Measurements from ENCODE around the gene BNIP2.

BNIP2 gene

DNA sequence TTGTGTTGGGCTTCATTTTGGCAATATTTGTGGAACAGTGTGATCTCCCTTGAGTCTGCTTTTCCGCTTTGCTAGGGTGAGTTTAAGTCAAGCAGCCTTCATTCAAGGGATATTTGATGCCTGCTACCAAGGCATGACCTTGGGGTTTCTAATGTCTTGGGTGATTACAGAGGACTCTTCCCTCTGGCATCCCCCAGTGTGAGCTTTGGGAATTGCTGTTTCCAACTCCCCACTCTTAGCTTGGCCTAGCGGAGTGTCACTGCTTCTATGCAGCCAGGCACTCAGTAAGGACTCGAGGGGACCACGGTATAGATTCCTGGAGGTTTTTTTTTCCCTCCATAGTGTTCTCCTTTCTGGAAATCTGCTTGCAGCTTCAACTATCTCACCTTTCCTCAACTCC, 56.4 kb downstream of the BNIP2 start:
- DNase-seq (ENCODE audit: low spot score): peak; percentile 11

DNA sequence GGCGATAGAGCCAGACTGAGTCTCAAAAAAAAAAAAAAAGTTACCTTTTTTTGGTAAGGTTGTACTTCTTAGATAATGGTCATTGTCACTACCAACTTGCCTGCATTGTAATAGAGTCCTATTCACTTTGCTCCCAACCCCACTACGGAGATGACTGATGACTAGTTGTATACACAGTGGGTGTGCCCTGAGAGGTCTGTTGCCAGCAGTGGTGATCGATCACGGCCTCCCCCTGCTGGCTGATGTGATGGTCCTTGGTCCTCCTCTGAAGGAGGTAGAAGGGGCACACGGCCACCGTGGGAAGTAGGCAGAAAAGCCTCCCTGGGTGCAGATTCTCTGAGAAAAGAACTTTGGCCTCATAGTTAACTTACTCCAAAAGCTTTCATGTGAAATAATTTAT, 66.8 kb downstream of the BNIP2 start:
- DNase-seq (ENCODE audit: low spot score): peak; percentile 62

DNA sequence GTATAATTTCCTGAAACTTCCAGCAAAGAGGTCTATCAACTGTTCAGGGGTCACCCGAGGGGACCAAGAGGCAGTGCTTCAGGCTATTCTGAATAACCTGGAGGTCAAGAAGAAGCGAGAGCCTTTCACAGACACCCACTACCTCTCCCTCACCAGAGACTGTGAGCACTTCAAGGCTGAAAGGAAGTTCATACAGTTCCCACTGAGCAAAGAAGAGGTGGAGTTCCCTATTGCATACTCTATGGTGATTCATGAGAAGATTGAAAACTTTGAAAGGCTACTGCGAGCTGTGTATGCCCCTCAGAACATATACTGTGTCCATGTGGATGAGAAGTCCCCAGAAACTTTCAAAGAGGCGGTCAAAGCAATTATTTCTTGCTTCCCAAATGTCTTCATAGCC, 70.7 kb downstream of the BNIP2 start:
- DNase-seq (ENCODE audit: low spot score): no peak

DNA sequence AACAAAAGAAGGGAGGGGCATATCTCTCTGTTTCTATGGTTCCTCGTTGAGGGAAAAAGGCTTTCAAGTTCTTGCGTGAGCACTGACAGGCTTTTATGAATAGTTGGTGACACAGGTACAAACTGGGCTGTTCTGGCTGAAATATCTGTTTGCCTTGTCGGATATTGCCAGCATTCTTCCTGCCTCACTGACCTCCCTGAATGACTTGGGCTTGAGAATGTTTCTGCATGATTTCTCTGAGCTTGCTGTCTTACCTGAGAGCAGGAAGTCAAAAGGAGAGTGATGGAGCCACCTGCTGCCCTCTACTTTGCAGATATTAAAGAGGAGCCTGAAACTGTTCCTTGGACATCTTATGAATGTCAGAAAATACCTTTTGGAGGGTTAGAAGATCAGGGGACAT, 72.7 kb downstream of the BNIP2 start:
- no peak for DNase-seq (ENCODE audit: low spot score)

DNA sequence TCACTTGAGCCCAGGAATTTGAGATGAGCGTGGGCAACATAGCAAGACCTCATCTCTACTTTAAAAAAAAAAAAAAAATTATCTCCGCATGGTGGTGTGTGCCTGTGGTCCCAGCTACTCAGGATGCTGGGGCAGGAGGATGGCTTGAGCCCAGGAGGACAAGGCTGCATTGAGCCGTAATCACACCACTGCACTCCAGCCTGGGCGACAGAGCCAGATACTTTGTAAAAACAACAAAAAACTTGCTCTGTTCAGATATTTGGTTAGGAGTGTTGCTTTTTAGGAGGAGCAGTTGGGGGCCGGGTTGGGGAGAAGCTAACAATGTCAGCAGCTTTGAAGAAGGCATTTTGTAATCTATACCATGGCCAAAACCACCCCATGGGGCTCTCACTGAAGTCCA, 73.5 kb downstream of the BNIP2 start:
- no peak for DNase-seq (ENCODE audit: low spot score)

DNA sequence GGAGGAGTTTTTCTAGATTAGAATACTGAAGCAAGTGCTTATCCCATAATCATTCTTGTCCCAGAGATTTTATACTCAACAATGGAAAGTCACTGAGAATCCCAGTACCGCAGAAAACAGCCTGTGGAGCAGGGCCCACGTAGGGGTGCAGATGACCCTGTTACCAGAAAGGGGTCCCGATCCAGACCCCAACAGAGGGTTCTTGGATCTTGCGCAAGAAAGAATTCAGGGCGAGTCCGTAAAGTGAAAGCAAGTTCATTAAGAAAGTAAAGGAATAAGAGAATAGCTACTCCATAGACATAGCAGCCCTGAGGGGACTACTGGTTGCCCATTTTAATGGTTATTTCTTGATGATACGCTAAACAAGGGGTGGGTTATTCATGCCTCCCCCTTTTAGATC, 75.0 kb downstream of the BNIP2 start:
- no peak for DNase-seq (ENCODE audit: low spot score)

DNA sequence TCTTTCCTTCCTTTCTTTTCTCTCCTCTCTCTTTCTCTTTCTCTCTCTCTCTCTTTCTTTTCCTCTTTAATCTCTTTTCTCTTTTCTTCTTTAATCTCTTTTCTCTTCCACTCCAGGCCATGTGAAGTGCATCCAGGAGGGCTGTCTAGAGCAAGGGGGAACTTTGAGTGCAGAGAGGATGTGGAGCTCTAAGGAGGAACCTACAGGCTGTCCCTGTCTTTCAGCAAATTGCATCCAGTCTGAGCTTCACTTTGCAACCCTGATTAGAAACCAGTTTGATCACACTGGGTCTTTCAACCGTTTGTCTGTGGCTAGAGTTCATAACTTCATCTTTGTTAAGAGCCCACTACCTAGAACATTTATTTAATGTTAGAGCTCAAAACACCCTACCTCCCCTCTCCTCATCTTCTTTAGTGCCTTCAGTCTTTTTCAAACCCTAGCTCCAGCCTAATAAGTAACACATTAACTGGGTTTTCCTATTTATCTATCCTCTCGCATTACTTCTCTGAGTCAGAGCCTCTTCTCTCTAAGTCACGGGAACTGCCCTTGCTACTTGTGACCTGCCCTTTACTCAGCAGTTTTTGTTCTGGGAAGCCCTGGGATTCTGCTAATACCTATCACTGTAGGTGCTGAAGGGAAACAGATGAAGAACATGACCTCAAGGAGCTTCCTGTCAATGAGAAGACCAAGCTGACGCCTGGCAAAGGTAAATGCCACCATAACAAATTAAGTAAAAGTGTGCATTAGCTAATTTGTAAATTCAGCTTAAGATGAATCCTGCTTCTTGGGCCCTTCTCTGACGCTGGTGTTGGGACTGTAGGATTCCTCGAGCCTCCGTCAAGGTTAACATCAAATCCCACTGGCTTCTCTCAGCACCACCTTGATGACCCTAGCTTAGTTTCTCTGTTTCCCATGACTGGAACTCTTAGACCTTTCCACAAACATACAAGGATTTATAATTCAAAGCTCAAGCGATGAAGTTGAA, 77.6 kb downstream of the BNIP2 start, which contains the start of gene GCNT3:
GCNT3 (plus strand) TSS at position 508 of the 985 bp plus-strand sequence. CDS start 6,456 bp downstream, outside the sequence.
- DNase-seq (ENCODE audit: low spot score): peak; percentile 30

DNA sequence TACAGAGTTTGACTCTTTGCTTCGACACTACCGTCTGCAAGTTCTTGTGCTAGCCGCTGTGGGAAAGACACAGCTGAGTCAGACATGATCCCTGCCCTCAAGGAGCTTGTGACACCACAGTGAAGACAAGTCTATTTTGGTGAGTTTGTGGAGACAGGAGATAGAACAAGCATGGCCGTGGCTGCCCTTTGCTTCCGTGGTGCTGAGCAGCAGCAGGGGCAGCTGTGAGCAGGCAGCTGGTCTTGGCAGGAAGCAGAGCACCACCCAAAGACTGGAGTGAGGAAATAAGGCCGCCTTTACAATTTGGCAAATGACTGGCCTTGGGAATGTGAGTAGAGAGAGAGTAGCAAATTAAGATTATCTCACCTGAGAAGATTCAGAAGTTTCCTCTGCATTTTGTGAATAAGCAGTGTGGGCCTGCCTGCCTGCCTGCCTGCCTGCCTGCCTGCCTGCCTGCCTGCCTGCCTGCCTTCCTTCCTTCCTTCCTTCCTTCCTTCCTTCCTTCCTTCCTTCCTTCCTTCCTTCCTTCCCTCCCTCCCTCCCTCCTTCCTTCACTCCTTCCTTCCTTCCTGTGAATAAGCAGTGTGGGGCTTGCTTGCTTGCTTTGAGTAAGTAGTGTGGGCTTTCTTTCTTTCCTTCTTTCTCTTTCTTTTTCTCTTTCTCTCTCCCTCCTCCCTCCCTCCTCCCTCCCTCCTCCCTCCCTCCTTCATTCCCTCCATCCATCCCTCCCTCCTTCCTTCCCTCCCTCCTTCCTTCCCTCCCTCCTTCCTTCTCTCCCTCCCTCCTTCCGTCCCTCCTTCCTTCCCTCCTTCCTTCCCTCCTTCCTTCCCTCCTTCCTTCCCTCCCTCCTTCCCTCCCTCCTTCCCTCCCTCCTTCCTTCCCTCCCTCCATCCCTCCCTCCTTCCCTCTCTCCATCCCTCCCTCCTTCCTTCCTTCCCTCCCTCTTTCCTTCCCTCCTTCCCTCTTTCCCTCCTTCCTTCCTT, 79.1 kb downstream of the BNIP2 start:
- DNase-seq (ENCODE audit: low spot score): no peak
